ENCODE data around the gene MB21D2. TPM values are rescaled to one million over a fixed set of nuclear protein-coding genes. Genes with fewer than 3 reads are reported as not detected.
A peak's percentile ranks its signal among the peaks of the same experiment; 100 is the strongest.
"Not testable (repeated sequence)": the region's sequence is repeated elsewhere in the genome, so short reads cannot be mapped to it uniquely, and the experiment has no call there.

The MB21D2 gene
- total and polyA plus RNA-seq, 2 experiments from 2014 or later = 8.1 to 35.9 TPM

DNA sequence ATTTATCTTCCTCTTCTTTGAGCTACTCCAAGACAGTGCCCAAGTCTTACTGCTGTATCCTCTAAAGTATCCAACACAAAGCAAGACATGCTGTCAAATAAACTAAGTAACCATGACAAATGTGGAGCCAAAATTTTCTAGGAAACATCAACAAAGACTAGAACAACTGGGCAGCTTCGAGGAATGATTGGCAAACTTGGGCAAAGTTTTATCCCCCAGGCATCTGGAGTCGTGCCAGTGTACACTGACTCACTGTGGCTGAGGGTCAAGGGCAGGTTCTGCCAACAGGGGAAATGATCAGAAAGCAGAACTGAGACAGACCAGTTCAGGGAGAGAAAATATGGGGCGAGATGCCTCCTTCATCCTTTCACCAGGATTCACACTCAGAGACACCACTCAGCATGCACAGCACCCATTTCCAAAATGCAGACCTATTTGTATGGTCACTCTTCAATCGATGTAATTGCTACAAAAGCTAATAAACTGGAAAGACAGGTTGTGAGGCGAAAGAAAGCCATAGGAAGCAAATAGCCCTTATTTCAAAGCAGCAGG is 65.8 kb downstream of the MB21D2 start:
- peaks cover 98% of the 10 kb centered on the region for H3K79me2 ChIP-seq (replicated peaks; ENCODE audit: insufficient read depth)
- H3K4me1 ChIP-seq (ENCODE audit: insufficient read depth) = peaks cover 44% of the 10 kb centered on the region
- H4K20me1 ChIP-seq (replicated peaks; ENCODE audit: insufficient read depth) = peaks cover 22% of the 10 kb centered on the region
- no peaks in the 10 kb centered on the region for H3K36me3 ChIP-seq (ENCODE audit: insufficient read depth)
- no peaks in the 10 kb centered on the region for H3F3A ChIP-seq (replicated peaks; ENCODE audit: low read depth)
- ATAC-seq (no peak), DNase-seq (ENCODE audit: low spot score) (no peak)
- H3K27me3 ChIP-seq (ENCODE audit: insufficient read depth) = no peaks in the 10 kb centered on the region
- no peak overlapping the region for H3K4me2 ChIP-seq
- Mint-ChIP-seq H3K36me3 (ENCODE audit: low read depth) (peaks cover 10% of the 10 kb centered on the region; the same call in 2 of the 3 replicates), H3K9me3 (peaks cover 4% of the 10 kb centered on the region; the same call in 2 of the 3 replicates), H3K4me3 (no peak overlapping the region), H3K27me3 (ENCODE audit: insufficient read depth, low read depth, poor library complexity) (peaks cover 6% of the 10 kb centered on the region), H3K4me1 (peaks cover 49% of the 10 kb centered on the region), H3K27ac (no peak overlapping the region)
- TF ChIP-seq JUNB (IDR thresholded peaks at IDR 0.05; ENCODE audit: unreplicated experiment) = no peak
- TF ChIP-seq EZH2phosphoT487 (IDR thresholded peaks at IDR 0.05; ENCODE audit: unreplicated experiment) = no peak
- no peak for TF ChIP-seq CREB1 (CRISPR knock-in tag; IDR thresholded peaks at IDR 0.05; ENCODE audit: low read depth)
- TF ChIP-seq, protein P1, sequence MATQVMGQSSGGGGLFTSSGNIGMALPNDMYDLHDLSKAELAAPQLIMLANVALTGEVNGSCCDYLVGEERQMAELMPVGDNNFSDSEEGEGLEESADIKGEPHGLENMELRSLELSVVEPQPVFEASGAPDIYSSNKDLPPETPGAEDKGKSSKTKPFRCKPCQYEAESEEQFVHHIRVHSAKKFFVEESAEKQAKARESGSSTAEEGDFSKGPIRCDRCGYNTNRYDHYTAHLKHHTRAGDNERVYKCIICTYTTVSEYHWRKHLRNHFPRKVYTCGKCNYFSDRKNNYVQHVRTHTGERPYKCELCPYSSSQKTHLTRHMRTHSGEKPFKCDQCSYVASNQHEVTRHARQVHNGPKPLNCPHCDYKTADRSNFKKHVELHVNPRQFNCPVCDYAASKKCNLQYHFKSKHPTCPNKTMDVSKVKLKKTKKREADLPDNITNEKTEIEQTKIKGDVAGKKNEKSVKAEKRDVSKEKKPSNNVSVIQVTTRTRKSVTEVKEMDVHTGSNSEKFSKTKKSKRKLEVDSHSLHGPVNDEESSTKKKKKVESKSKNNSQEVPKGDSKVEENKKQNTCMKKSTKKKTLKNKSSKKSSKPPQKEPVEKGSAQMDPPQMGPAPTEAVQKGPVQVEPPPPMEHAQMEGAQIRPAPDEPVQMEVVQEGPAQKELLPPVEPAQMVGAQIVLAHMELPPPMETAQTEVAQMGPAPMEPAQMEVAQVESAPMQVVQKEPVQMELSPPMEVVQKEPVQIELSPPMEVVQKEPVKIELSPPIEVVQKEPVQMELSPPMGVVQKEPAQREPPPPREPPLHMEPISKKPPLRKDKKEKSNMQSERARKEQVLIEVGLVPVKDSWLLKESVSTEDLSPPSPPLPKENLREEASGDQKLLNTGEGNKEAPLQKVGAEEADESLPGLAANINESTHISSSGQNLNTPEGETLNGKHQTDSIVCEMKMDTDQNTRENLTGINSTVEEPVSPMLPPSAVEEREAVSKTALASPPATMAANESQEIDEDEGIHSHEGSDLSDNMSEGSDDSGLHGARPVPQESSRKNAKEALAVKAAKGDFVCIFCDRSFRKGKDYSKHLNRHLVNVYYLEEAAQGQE (IDR thresholded peaks at IDR 0.05; ENCODE audit: unreplicated experiment) = no peak
- TF ChIP-seq ZNF331 (CRISPR knock-in tag; IDR thresholded peaks at IDR 0.05; ENCODE audit: low read depth) = no peak
- no peak for TF ChIP-seq CTCF (conservative IDR thresholded peaks at IDR 0.05; ENCODE audit: low read depth in 2 of 2)
- H3K9me2 ChIP-seq (ENCODE audit: insufficient read depth) = no peaks in the 10 kb centered on the region
- no peak overlapping the region for H3K27ac ChIP-seq (ENCODE audit: low read depth)
- H2AFZ ChIP-seq = no peak overlapping the region
- no peak overlapping the region for H3K4me3 ChIP-seq

GRCh38 chr3:192850451-192850981 is 67.1 kb downstream of the MB21D2 start:
- Histone ChIP-seq H3F3A (replicated peaks; ENCODE audit: low read depth) (no peaks in the 10 kb centered on the region), H3K4me1 (ENCODE audit: insufficient read depth) (peaks cover 44% of the 10 kb centered on the region), H2AFZ (no peak overlapping the region), H3K4me3 (no peak overlapping the region), H3K36me3 (ENCODE audit: insufficient read depth) (no peaks in the 10 kb centered on the region), H3K79me2 (replicated peaks; ENCODE audit: insufficient read depth) (peaks cover 98% of the 10 kb centered on the region), H4K20me1 (replicated peaks; ENCODE audit: insufficient read depth) (peaks cover 28% of the 10 kb centered on the region), H3K27me3 (ENCODE audit: insufficient read depth) (no peaks in the 10 kb centered on the region), H3K4me2 (no peak overlapping the region), H3K9me2 (ENCODE audit: insufficient read depth) (no peaks in the 10 kb centered on the region), H3K27ac (ENCODE audit: low read depth) (no peak overlapping the region)
- Mint-ChIP-seq H3K27me3 (ENCODE audit: insufficient read depth, low read depth, poor library complexity) (peaks cover 6% of the 10 kb centered on the region), H3K27ac (peak overlapping the region; percentile 14), H3K36me3 (ENCODE audit: low read depth) (peaks cover 10% of the 10 kb centered on the region; the same call in 2 of the 3 replicates), H3K9me3 (peaks cover 4% of the 10 kb centered on the region; the same call in 2 of the 3 replicates), H3K4me1 (peaks cover 51% of the 10 kb centered on the region), H3K4me3 (no peak overlapping the region)
- DNase-seq (ENCODE audit: low spot score) (no peak), ATAC-seq (no peak; the same call in 2 of the 3 replicates)
- no peak for TF ChIP-seq STAT1 (IDR thresholded peaks at IDR 0.05; ENCODE audit: unreplicated experiment)
- no peak for TF ChIP-seq ETS1 (IDR thresholded peaks at IDR 0.05)
- TF ChIP-seq JUNB (IDR thresholded peaks at IDR 0.05; ENCODE audit: unreplicated experiment) = no peak

GRCh38 chr3:192849821-192850220 is 67.8 kb downstream of the MB21D2 start:
- H3K79me2 ChIP-seq (replicated peaks; ENCODE audit: insufficient read depth) = peaks cover 98% of the 10 kb centered on the region
- not testable (repeated sequence) for H3K9me3 Mint-ChIP-seq; H3K27me3 Mint-ChIP-seq (ENCODE audit: insufficient read depth, low read depth, poor library complexity)

More at GRCh38 chr3:192849821-192850220, 67.8 kb downstream of the MB21D2 start:
- not testable (repeated sequence) for H3K9me2 ChIP-seq (ENCODE audit: insufficient read depth); H3K36me3 ChIP-seq (ENCODE audit: insufficient read depth); H3K27ac ChIP-seq (ENCODE audit: low read depth); H3K27me3 ChIP-seq (ENCODE audit: insufficient read depth); DNase-seq (ENCODE audit: low spot score); H3K4me2 ChIP-seq; H3F3A ChIP-seq (replicated peaks; ENCODE audit: low read depth); H3K27ac Mint-ChIP-seq; ATAC-seq; H3K36me3 Mint-ChIP-seq (ENCODE audit: low read depth); H3K4me3 ChIP-seq; H3K4me3 Mint-ChIP-seq; H2AFZ ChIP-seq
- peaks cover 28% of the 10 kb centered on the region for H4K20me1 ChIP-seq (replicated peaks; ENCODE audit: insufficient read depth)
- H3K4me1 ChIP-seq (ENCODE audit: insufficient read depth) = peaks cover 51% of the 10 kb centered on the region
- peaks cover 58% of the 10 kb centered on the region for H3K4me1 Mint-ChIP-seq

All from GM23338 (cell line).